Germinal center (tissue), 1 donor: ENCODE results near the gene CEP152.

ENCODE experiments used
- DNase-seq: peaks from one replicate; pipeline ENCODE4 v3.0.0; 2012; ENCODE audit warnings: mixed read lengths, low spot score

The CEP152 gene

DNA sequence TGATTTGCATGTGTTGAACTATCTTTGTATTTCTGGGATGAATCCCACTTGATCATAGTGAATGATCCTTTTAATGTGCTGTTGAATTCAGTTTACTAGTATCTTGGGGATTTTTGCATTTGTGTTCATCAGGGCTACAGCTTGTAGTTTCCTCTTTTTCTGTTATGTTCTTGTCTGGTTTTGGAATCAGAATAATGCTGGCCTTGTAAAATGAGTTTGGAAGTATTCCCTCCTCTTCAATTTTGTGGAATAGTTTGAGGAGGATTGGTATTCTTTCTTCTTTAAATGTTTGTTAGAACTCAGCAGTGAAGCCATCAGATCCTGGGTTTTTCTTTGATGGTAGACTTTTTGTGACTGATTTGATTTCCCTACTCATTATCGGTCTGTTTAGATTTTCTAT lies 102.2 kb downstream of the CEP152 start:
- DNase-seq: no peak

DNA sequence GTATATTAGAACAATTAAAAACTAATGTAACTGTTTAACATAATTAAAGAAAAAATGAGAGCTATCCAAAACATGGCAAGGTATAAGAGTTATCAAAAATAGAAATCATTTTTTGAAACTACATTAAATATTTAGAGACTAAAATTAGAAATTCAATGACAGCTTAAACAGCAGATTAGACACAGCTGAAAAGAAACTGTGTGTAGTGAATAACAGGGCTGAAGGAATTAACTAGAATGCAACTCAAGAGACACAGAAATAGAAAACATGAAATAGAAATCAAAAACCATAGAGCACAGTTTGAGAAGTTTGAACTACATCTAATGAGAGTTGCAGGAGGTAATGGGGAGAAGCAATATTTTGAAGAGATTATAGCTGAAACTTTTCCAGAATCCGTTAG lies 105.5 kb downstream of the CEP152 start:
- no peak for DNase-seq

- DNase-seq: no peak
These were observed 107.3 kb downstream of the CEP152 start for GRCh38 chr15:48703544-48703943.

DNA sequence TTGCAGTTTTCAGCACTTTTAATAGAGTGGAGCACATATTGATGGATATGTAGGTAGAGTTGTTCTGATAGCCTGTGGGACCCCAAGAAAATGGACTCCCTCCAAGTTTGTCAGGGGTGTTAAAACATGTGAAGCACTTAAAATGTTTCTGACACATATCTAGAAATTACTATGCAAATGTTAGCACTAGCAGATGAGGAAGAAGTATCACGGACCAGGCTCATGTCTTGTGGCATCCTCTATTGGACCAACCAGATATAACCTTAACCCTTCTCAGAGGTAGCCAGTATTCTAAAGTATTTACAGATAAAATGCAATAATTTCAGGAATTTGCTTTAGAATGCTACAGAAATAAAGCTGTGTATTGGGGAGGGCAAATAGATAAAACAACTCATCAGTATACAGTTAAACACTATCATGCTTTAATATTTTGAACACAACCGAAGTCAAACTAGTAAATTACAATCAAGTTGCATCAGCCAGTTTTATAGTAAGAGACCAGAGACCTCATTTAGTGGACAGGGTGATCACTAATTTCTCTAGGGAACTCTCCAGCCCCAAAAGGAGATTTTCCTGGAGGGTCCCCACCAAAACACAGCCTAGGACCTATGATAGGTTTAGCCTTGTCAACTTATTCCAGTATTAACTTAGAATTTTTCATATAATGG lies 108.2 kb downstream of the CEP152 start:
- DNase-seq: no peak

- DNase-seq: peak; percentile 23
These were observed 114.1 kb downstream of the CEP152 start for GRCh38 chr15:48696627-48697312.

GRCh38 chr15:48695827-48696573 lies 114.9 kb downstream of the CEP152 start:
- no peak for DNase-seq

DNA sequence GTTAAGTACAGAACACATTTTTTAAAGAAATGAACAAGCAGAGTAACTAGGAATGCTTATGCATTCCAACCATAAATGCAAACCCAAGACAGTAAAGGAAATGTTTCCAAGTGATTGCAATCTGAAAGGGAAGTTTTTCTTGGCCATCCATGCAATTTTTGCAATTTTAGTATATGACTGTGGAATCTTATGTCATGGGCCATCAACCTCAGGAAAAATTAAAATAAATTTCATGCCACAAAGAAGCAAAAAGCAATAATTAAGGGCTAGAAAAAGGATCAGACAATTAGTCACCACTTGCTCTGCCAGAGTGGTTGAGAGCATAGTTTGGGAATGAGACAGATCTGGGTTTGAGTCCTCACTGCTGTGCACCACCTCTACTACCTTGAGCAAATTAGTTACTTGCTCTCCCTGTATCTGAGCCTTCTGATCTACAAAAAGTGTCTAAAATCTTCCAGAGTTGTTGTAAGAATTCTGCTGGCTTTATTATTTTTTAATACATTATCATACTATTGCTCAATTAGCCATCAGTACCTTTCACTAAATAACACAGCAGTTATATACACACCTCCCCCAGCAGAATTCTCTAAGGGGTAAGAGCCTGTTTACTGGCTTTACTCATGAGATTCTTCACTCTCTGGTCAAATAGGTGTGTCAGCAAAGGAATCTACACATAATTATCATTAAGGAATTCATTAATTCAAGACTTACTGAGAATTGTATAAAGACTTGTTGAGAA lies 115.6 kb downstream of the CEP152 start:
- DNase-seq: no peak

DNA sequence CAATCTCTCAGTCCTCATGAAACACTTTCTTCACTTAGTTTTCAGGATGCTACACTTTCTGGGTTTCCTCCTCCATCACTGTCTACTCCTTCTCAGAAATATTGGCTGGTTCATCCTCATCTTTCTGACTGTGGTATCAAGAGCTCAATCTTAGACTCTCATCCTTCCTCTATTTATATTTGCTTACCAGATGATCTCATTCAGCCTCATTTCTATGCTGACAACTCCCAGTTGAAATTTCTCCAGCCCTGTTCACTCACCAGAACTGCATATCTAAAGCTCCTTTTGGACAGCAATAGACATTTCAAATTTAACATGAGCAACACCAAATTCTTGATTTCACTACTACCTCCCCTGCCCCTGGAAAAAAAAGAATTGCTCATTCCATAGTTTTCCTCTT lies 117.4 kb downstream of the CEP152 start:
- no peak for DNase-seq

- DNase-seq: no peak
These were observed 122.4 kb downstream of the CEP152 start for GRCh38 chr15:48688493-48688892.
